Prostate gland (tissue), 2 donors: ENCODE data around the gene TCF4. TPM values are rescaled to one million over a fixed set of nuclear protein-coding genes. Genes with fewer than 3 reads are reported as not detected.

ENCODE experiments used
- DNase-seq: peaks from one replicate; pipeline ENCODE4 v3.0.0-alpha.2; 2019; ENCODE audit warnings: low spot score
- H3K27ac ChIP-seq, 2 donors: fragments of 200-600 bp; sonication (generic); 2 replicates each; pipeline ENCODE4 v1.5.1; 2017 to 2019
- H3K27me3 ChIP-seq: fragments of 200-600 bp; sonication (generic); replicated peaks from 2 replicates; pipeline ENCODE4 v1.5.1; 2019; ENCODE audit not compliant: insufficient read depth
- H3K36me3 ChIP-seq, 2 donors: fragments of 200-600 bp; sonication (generic); 1 replicate in 1 of 2; 2 replicates in 1 of 2; pipeline versions ENCODE4 v1.5.1 to v1.8.1; 2017 to 2019
- H3K4me1 ChIP-seq: fragments of 200-600 bp; sonication (generic); replicated peaks from 2 replicates; pipeline ENCODE4 v1.5.1; 2019
- H3K4me3 ChIP-seq, 2 donors: fragments of 200-600 bp; sonication (generic); 2 replicates each; pipeline ENCODE4 v1.5.1; 2017 to 2019
- H3K9me3 ChIP-seq: fragments of 200-600 bp; sonication (generic); 2 replicates; pipeline ENCODE4 v1.5.1; 2017
- CTCF ChIP-seq, 4 experiments: fragments of 200-600 bp in 2 of 4; fragments of 450-650 bp in 2 of 4; sonication (generic) in 2 of 4; IDR thresholded peaks; 1 replicate in 3 of 4; 2 replicates in 1 of 4; pipeline ENCODE4 v1.5.1; 2016 to 2019; ENCODE audit warnings: antibody characterized with exemption in 4 of 4, mild to moderate bottlenecking in 2 of 4, moderate library complexity in 2 of 4
- POLR2A ChIP-seq: fragments of 450-650 bp; IDR thresholded peaks from one replicate; pipeline ENCODE4 v1.6.1; 2016; ENCODE audit warnings: antibody characterized with exemption, mild to moderate bottlenecking
- POLR2AphosphoS5 ChIP-seq: sonication (generic); formaldehyde crosslinking; IDR thresholded peaks from one replicate; pipeline ENCODE4 v1.6.1; 2017; ENCODE audit warnings: antibody characterized with exemption
- WGBS: methylation state at CpG from one replicate; pipeline ENCODE4 v1.1.5; 2018; 5-methylcytosine and 5-hydroxymethylcytosine counted together
- intact Hi-C: fragments of 100-400 bp; cut with DNase I; formaldehyde crosslinking; loops from one replicate; pipeline ENCODE4 v1.14.2; 2022
- total RNA-seq, 2 donors: library from RNA; depleted of rRNA; stranded (reverse); fragments of >200 nt; gene quantifications; one replicate each; pipeline ENCODE4 v1.1.0, GENCODE V29; 2016

Gene TCF4
- total RNA-seq, 2 donors from 2014 or later: 29.8 to 87.2 TPM

GRCh38 chr18:55314615-55315237 lies 273.3 kb downstream of the TCF4 start:
- no peaks in the 10 kb centered on the region for H3K27me3 ChIP-seq
- no peaks in the 10 kb centered on the region for H3K4me1 ChIP-seq
- H3K27ac ChIP-seq: no peak overlapping the region
- no peaks in the 10 kb centered on the region for H3K36me3 ChIP-seq
- no peaks in the 10 kb centered on the region for H3K9me3 ChIP-seq
- intact Hi-C loops: loop anchor here (5.0 kb wide), 1 partner anchor 72 kb away; no protein-coding TSS in a partner anchor
- H3K4me3 ChIP-seq: no peak overlapping the region
- DNase-seq: no peak
- TF ChIP-seq POLR2A (no peak), CTCF (IDR thresholded peaks at IDR 0.05) (no peak), POLR2AphosphoS5 (no peak)

GRCh38 chr18:55314031-55314430 lies 274.0 kb downstream of the TCF4 start:
- Histone ChIP-seq H3K27me3 (no peaks in the 10 kb centered on the region), H3K4me3 (no peak overlapping the region), H3K27ac (no peak overlapping the region), H3K9me3 (no peaks in the 10 kb centered on the region), H3K36me3 (no peaks in the 10 kb centered on the region), H3K4me1 (no peaks in the 10 kb centered on the region)
- intact Hi-C loops: no loop called here
- 86% methylated on average over 1 of the region's 1 CpG for WGBS
- no peak for DNase-seq
- TF ChIP-seq POLR2AphosphoS5: no peak
- TF ChIP-seq CTCF (IDR thresholded peaks at IDR 0.05): no peak
- TF ChIP-seq POLR2A: no peak

GRCh38 chr18:55310863-55311262 lies 277.1 kb downstream of the TCF4 start:
- intact Hi-C loops: no loop called here
- no peaks in the 10 kb centered on the region for H3K36me3 ChIP-seq
- TF ChIP-seq POLR2A (no peak), POLR2AphosphoS5 (no peak), CTCF (IDR thresholded peaks at IDR 0.05) (no peak)
- H3K27me3 ChIP-seq: no peaks in the 10 kb centered on the region
- H3K4me3 ChIP-seq: no peak overlapping the region
- H3K27ac ChIP-seq: no peak overlapping the region
- 43% methylated on average over 2 of the region's 2 CpGs for WGBS
- no peaks in the 10 kb centered on the region for H3K4me1 ChIP-seq
- no peak for DNase-seq
- no peaks in the 10 kb centered on the region for H3K9me3 ChIP-seq

GRCh38 chr18:55310044-55310676 lies 277.8 kb downstream of the TCF4 start:
- WGBS: 75% methylated on average over 4 of the region's 4 CpGs
- DNase-seq: no peak
- Histone ChIP-seq H3K36me3 (no peaks in the 10 kb centered on the region), H3K27ac (no peak overlapping the region), H3K4me3 (no peak overlapping the region), H3K27me3 (no peaks in the 10 kb centered on the region), H3K9me3 (no peaks in the 10 kb centered on the region), H3K4me1 (no peaks in the 10 kb centered on the region)
- intact Hi-C loops: no loop called here
- TF ChIP-seq CTCF (IDR thresholded peaks at IDR 0.05): no peak
- no peak for TF ChIP-seq POLR2A
- TF ChIP-seq POLR2AphosphoS5: no peak

- H3K27ac ChIP-seq: no peak overlapping the region
- H3K27me3 ChIP-seq: no peaks in the 10 kb centered on the region
- 97% methylated on average over 4 of the region's 4 CpGs for WGBS
- intact Hi-C loops: no loop called here
- no peaks in the 10 kb centered on the region for H3K36me3 ChIP-seq
- no peak for DNase-seq
- no peak for TF ChIP-seq POLR2A
- TF ChIP-seq CTCF (IDR thresholded peaks at IDR 0.05): no peak
- TF ChIP-seq POLR2AphosphoS5: no peak
- no peaks in the 10 kb centered on the region for H3K4me1 ChIP-seq
- no peaks in the 10 kb centered on the region for H3K9me3 ChIP-seq
- no peak overlapping the region for H3K4me3 ChIP-seq
Measured at GRCh38 chr18:55309249-55309648, 278.7 kb downstream of the TCF4 start.
